M059J (cell line): ENCODE measurements around the gene CDON. TPM values are rescaled to one million over a fixed set of nuclear protein-coding genes. Genes with fewer than 3 reads are reported as not detected.

Source experiments
- DNase-seq: peaks from one replicate; pipeline ENCODE4 v3.0.0-alpha.2; 2012; ENCODE audit warnings: low read depth
- total RNA-seq: library from RNA; depleted of rRNA; stranded (reverse); fragments of >200 nt; shearing (Covaris generic); gene quantifications from 2 replicates; pipeline ENCODE4 v1.2.3, GENCODE V29; 2014

The CDON gene
- total RNA-seq, 1 experiment from 2014 or later = 24.2 TPM

DNA sequence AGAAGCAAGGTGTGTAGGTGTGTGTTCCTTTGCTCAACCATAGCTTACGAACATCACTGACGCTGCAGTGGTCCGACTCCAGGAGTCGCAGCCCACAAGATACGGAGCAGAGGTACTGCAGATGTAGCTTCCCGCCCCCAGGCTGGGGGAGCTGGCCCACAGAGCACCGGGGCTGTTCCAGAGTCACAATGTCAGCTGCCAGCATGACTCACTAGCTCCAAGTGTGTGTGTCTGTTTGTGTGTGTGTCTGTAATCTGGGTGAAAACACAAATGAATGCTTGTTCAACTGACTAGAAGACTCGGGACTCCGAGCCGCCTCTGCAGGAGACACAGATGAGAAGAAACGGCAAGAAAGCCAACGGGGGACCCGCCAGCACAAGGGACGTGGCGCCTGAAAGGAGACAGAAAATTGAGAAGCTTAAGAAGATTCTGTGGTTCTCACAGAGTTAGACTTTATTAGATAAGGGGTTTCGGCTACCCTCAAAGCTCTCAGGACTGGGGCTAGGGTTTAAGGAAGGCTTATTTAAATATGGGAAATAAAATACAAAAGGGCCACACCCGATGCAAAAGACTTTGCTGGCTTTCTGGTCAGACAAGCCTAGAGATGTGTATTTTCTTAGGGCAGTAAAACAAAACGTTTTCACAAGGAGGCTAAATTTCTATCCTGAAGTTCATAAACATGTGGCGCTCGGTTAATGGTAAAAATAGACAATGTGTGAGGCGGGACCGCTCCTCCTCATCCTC, 106.1 kb downstream of the CDON start:
- DNase-seq = no peak

DNA sequence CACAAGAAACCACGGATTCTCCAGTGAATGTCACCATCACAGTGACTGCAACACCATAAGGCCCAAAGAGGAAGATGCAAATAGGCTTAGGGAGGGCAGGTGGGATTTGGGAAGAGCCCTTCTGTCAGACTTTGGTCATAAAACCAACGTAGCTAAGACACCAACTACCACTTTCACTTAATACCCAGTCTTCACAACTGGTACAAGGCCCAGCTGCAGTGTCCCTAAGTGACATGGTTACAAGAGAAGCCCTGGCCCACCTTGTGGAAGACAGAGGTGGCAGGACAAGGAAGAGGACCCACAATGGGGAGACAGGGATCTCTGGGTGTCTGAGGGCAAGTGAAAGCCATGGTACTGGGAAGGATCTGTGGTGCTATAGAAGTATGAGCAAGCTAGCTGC, 106.8 kb downstream of the CDON start:
- no peak for DNase-seq

DNA sequence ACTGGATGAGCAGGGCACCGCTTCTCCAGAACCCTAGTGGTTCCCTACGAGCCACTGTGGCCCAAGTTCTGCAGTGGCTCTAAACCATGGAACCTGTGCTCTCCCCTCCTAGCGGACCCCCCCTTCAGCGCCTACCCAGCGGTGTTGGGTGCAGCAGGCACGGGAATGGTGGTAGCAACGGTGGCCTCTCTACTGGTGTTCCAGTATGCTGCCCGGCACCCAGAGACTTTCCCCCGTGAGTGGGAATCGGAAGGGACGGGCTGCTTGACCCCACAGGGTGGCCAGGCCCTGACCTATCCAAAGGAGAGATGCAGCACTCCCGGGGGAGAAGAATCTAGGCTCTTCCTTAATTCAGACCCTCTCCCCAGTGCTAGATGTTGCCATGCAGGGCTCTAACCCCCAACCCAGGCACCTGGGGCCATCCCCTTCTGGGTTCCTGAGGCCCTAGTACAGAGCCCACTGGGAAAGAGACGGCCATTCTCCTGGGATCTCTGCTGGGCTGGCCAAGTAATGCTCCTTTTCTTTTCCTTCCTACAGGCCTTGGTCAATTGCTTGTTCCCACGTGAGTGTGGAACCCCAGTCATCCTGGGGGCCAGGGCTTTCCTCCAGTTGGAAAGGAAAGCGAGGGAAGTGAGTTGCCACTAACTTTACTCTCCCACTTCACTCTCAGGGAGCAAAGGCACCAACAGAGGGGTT, 107.6 kb downstream of the CDON start:
- DNase-seq = no peak

DNA sequence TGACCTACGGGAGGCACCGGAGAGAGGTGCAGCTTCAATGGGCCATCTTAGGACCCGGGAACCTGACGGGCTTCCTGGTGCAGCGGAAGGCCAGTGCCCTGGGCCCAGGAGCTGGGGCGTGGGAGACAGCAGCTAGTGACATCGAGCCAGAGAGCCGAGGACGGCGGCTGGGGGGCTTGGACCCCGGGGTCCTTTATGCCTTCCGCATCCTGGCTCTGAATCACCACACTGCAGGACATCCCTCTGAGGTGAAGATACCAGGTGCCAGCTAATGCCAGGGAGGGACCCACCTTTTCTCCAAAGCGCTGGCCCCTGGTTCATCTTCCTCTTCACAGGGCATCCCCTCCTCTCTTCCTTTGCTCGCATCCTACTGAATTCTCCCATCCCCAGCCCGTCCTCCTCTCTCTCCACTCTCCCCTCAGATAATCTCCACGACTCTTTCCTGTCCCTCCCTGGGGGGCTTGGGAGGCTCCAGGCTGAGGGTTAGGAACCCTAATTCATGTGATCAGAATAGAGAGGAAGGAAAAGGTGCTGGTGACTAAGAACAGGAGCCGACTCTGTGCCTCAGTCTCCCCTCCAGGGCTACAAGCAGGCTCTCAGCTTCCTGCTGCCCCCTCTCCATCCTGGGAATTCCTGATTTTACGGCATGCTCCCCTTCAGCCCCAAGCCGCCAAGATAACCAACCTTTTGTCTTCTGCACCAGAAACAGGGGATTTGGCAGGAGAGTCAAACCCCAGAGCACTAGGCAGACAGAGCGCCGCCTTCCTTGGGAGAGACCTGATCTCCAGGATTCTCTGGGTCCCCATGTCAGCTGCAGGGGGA, 108.3 kb downstream of the CDON start:
- DNase-seq = no peak

- DNase-seq = no peak
These were observed 109.2 kb downstream of the CDON start for GRCh38 chr11:125953401-125953935.

- no peak for DNase-seq
These were observed 109.7 kb downstream of the CDON start for GRCh38 chr11:125952973-125953372.

- DNase-seq = no peak
These were observed 110.1 kb downstream of the CDON start for GRCh38 chr11:125952559-125952958.

GRCh38 chr11:125951731-125952130, 110.9 kb downstream of the CDON start:
- DNase-seq = no peak

- DNase-seq = peak; percentile 57
These were observed 111.7 kb downstream of the CDON start for GRCh38 chr11:125950696-125951651.

DNA sequence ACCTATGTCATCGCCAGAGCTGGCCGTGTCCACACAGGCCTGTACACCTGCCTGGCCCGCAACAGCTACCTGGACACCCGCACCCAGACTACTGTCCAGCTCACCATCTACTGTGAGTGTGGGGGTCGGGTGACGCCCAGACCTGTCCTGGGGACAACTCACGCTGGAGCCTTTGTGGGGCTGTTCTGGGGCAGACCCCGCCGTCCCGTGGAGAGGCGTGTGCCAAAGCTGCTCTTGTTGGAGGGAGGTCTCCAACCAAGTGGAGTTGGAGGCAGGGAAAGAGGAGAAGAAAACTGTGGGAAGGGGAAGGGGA, 112.5 kb downstream of the CDON start:
- DNase-seq = no peak

DNA sequence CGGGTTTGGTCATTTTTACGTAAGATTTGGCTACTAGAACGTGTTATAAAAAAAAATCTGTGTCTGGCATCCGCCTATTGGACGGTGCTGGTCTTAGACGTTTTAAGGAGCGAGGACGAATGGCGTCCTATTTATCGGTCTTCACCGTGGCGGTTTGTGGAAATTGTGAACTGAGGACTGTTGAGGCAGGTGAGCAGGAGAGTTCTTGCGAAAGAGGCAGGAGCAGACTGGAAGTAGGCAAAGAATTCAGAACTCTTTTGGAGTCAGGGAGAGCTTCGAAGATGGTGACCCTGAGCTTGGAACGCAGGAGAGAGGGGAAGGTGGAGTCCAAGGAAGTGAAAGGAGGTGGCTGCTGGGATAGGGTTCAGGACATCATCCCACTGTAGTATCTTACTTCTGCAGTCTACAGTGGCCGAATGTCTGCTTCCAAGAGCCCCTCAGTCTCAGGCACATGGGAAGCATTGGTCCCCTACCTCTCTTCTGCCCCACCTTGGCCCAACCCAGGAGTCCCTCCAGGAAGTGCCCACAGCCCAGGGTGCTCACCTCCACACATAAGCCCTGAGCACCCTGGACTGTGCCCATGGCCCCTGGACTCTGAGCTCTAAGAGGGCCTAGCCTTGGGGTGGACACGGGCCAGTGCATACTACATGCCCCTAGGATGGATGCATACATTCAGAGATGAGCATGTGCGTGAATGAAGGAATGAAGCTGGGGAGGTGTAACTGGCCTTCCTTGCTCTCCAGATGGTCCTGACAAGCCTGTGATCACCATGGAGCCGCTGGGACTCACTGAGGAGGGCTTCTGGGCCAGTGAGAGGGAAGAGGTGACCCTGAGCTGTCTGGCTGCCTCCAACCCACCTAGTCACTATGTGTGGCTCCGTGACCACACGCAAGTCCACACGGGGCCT, 113.1 kb downstream of the CDON start:
- DNase-seq = no peak

- no peak for DNase-seq
These were observed 114.2 kb downstream of the CDON start for GRCh38 chr11:125948278-125949051.

- no peak for DNase-seq
These were observed 115.0 kb downstream of the CDON start for GRCh38 chr11:125947419-125948277.

DNA sequence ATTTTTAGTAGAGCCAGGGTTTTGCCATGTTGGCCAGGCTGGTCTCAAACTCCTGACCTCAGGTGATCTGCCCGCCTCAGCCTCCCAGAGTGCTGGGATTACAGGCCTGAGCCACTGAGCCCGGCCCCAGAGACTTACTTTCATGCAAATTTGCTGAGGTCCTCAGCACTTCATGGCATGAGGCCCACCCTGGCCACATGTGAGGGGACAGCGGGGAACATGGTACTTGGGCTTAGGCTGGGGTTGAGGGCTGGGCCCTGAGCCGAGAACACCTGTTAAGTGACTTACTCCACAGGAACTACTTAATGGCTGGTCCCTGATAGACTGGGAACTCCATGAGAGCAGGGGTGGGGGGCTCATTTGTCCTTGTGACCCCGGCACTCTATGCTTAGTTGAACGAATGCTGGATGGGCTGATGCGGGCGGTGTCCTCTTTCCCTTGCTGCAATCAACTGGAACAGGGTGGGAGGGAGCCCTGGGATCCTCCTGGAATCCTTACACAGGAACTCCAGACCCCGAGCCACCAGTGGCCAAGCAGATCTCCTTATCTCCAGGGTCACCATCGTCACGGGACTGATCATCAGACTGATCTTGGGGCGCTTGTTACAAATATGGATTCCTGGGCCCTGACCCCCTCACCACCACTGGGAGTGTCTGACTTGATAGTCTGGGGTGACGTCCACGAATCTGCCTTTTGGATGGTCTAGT, 115.8 kb downstream of the CDON start:
- no peak for DNase-seq

- no peak for DNase-seq
These were observed 116.7 kb downstream of the CDON start, which contains the start of gene VSIG10L2 for GRCh38 chr11:125945797-125946520. Gene VSIG10L2, plus strand, starts transcription at chr11:125946044. Its CDS starts 12 bp downstream, at chr11:125946056.

GRCh38 chr11:125945011-125945796, 117.5 kb downstream of the CDON start:
- no peak for DNase-seq
